Activated CD4-positive, alpha-beta T cell treated with anti-CD3 and anti-CD28 coated beads, Interleukin-2, Interleukin-4, amounts not matched to agents 100 ng/mL and 50 ng/mL, durations not matched to agents 16 hours and 8 hours (primary cell): Measurements from ENCODE around the gene CD24.
"Not testable (repeated sequence)": the region's sequence is repeated elsewhere in the genome, so short reads cannot be mapped to it uniquely, and the experiment has no call there.

Experiments
- DNase-seq: peaks from one replicate; pipeline ENCODE4 v3.0.0-alpha.2; 2020; ENCODE audit warnings: low spot score

Gene CD24

GRCh38 chr6:106974336-106974998 is at the start of gene CD24:
TSS of gene CD24 (minus strand) at chr6:106974729. CDS start at chr6:106974646, 83 bp downstream.
- no peak for DNase-seq

- no peak for DNase-seq
These were observed 47.1 kb upstream of the CD24 start for GRCh38 chr6:107021446-107022185.

GRCh38 chr6:107020239-107020638 is 45.7 kb upstream of the CD24 start:
- DNase-seq = no peak

GRCh38 chr6:107019628-107020027 is 45.1 kb upstream of the CD24 start:
- not testable (repeated sequence) for DNase-seq

GRCh38 chr6:107019047-107019446 is 44.5 kb upstream of the CD24 start:
- no peak for DNase-seq

- DNase-seq = no peak
These were observed 35.0 kb upstream of the CD24 start for GRCh38 chr6:107009499-107009898.

- DNase-seq = peak; percentile 60
These were observed 23.0 kb upstream of the CD24 start for GRCh38 chr6:106997392-106998158.

- DNase-seq = no peak
These were observed 21.1 kb upstream of the CD24 start for GRCh38 chr6:106995640-106996039.

- DNase-seq = not testable (repeated sequence)
These were observed 15.2 kb upstream of the CD24 start for GRCh38 chr6:106989737-106990136.

GRCh38 chr6:106988664-106989063 is 14.1 kb upstream of the CD24 start:
- no peak for DNase-seq

- DNase-seq = no peak
These were observed 7.4 kb upstream of the CD24 start for GRCh38 chr6:106981926-106982325.

- DNase-seq = no peak
These were observed 6.4 kb upstream of the CD24 start for GRCh38 chr6:106980926-106981325.

GRCh38 chr6:106979435-106979884 is 4.9 kb upstream of the CD24 start:
- DNase-seq = peak; percentile 78

- DNase-seq = no peak
These were observed 2.7 kb upstream of the CD24 start for GRCh38 chr6:106977246-106977645.

- DNase-seq = no peak
These were observed 1.7 kb upstream of the CD24 start for GRCh38 chr6:106976270-106976669.

- no peak for DNase-seq
These were observed 1.2 kb upstream of the CD24 start for GRCh38 chr6:106975738-106976064.

GRCh38 chr6:106974999-106975737 is 639 bp upstream of the CD24 start:
- peak; percentile 6 for DNase-seq

- no peak for DNase-seq
These were observed 643 bp downstream of the CD24 start for GRCh38 chr6:106973836-106974335.

- no peak for DNase-seq
These were observed 1.3 kb downstream of the CD24 start for GRCh38 chr6:106973018-106973835.

- DNase-seq = no peak
These were observed 2.0 kb downstream of the CD24 start for GRCh38 chr6:106972500-106972899.

GRCh38 chr6:106970769-106971168 is 3.8 kb downstream of the CD24 start:
- DNase-seq = not testable (repeated sequence)
